HepG2 (cell line): Measurements from ENCODE around the gene MXD1. TPM values are rescaled to one million over a fixed set of nuclear protein-coding genes. Genes with fewer than 3 reads are reported as not detected.

Experiments
- ATF7-NPFF ChIP-seq: sonication (generic); formaldehyde crosslinking; IDR thresholded peaks from 2 replicates; pipeline ENCODE4 v1.8.1; 2023; ENCODE audit warnings: mild to moderate bottlenecking, low read depth, missing genetic modification reagents, moderate library complexity
- FLYWCH1 ChIP-seq: sonication (generic); formaldehyde crosslinking; IDR thresholded peaks from 2 replicates; pipeline ENCODE4 v1.8.1; 2023; ENCODE audit warnings: mild to moderate bottlenecking, missing genetic modification reagents
- HDAC1 ChIP-seq: sonication (generic); formaldehyde crosslinking; IDR thresholded peaks from 2 replicates; pipeline ENCODE4 v1.5.1; 2020; ENCODE audit warnings: mild to moderate bottlenecking, missing genetic modification reagents
- HNRNPUL1 ChIP-seq: fragments of 200-400 bp; formaldehyde crosslinking; IDR thresholded peaks from 2 replicates; pipeline ENCODE4 v1.6.1; 2017; ENCODE audit warnings: low read depth, mild to moderate bottlenecking, low read length, moderate library complexity
- MAF1 ChIP-seq: sonication (generic); formaldehyde crosslinking; IDR thresholded peaks from 2 replicates; pipeline ENCODE4 v1.5.0; 2020; ENCODE audit warnings: missing genetic modification reagents, borderline replicate concordance
- MAFK ChIP-seq, 2 experiments: IDR thresholded peaks in 1 of 2; conservative IDR thresholded peaks in 1 of 2; 2 replicates each; pipeline ENCODE4 v1.6.1; 2011; ENCODE audit warnings: improper control_type of control experiment in 2 of 2, low read length in 2 of 2
- RFX3 ChIP-seq: IDR thresholded peaks from 2 replicates; pipeline ENCODE4 v1.6.1; 2016; ENCODE audit warnings: missing biosample characterization, missing genetic modification reagents
- SRSF4 ChIP-seq: fragments of 200-400 bp; formaldehyde crosslinking; IDR thresholded peaks from one replicate; pipeline ENCODE4 v1.6.1; 2018; ENCODE audit warnings: mild to moderate bottlenecking, low read depth, low read length, moderate library complexity; ENCODE audit not compliant: poor library complexity, severe bottlenecking
- ZIK1 ChIP-seq: sonication (generic); formaldehyde crosslinking; IDR thresholded peaks from 2 replicates; pipeline ENCODE4 v1.5.0; 2020; ENCODE audit warnings: mild to moderate bottlenecking, low read depth, missing genetic modification reagents, borderline replicate concordance
- ZNF12 ChIP-seq: sonication (generic); formaldehyde crosslinking; IDR thresholded peaks from 2 replicates; pipeline ENCODE4 v1.5.0; 2020; ENCODE audit warnings: missing genetic modification reagents
- ZNF121 ChIP-seq: sonication (generic); formaldehyde crosslinking; IDR thresholded peaks from 2 replicates; pipeline ENCODE4 v1.5.0; 2020; ENCODE audit warnings: mild to moderate bottlenecking, missing genetic modification reagents
- ZNF430 ChIP-seq: sonication (generic); formaldehyde crosslinking; IDR thresholded peaks from 2 replicates; pipeline ENCODE4 v1.9.0; 2021; ENCODE audit warnings: mild to moderate bottlenecking, missing genetic modification reagents
- ZNF782 ChIP-seq: sonication (generic); formaldehyde crosslinking; IDR thresholded peaks from 2 replicates; pipeline ENCODE4 v1.4.0; 2020; ENCODE audit warnings: missing genetic modification reagents, mild to moderate bottlenecking, borderline replicate concordance
- polyA plus RNA-seq, 8 experiments: library from polyadenylated mRNA; depleted of rRNA in 3 of 8; stranded (reverse) in 7 of 8; unstranded in 1 of 8; fragments of >200 nt; fragmentation: Illumina TruSeq in 4 of 8; extraction: Trizol in 4 of 8; gene quantifications; 2 replicates each; pipeline versions ENCODE4 v1.2.1 to v1.2.3, GENCODE V29; 2011 to 2016; ENCODE audit warnings: low read depth in 4 of 8, missing spikeins in 1 of 8, mixed read lengths in 1 of 8; ENCODE audit not compliant: insufficient read depth in 1 of 8
- total RNA-seq, 5 experiments: library from RNA; depleted of rRNA; stranded (reverse); fragments of >200 nt; fragmentation: Illumina TruSeq; extraction: Trizol; gene quantifications; 2 replicates each; pipeline ENCODE4 v1.2.3, GENCODE V29; 2016; ENCODE audit warnings: low read depth in 1 of 5
- TF ChIP-seq, protein P1 (sequence below): sonication (generic); formaldehyde crosslinking; IDR thresholded peaks from 2 replicates; pipeline ENCODE4 v1.9.0; 2021; ENCODE audit warnings: mild to moderate bottlenecking, missing genetic modification reagents
- TF ChIP-seq, protein P2 (sequence below): sonication (generic); formaldehyde crosslinking; conservative IDR thresholded peaks from 2 replicates; pipeline ENCODE4 v1.4.0; 2020; ENCODE audit warnings: missing genetic modification reagents
- TF ChIP-seq, protein P3 (sequence below): sonication (generic); formaldehyde crosslinking; IDR thresholded peaks from 2 replicates; pipeline ENCODE4 v1.5.0; 2020; ENCODE audit warnings: missing genetic modification reagents, mild to moderate bottlenecking, borderline replicate concordance
- TF ChIP-seq, protein P4 (sequence below): sonication (generic); formaldehyde crosslinking; IDR thresholded peaks from 2 replicates; pipeline ENCODE4 v1.4.0; 2020; ENCODE audit warnings: missing genetic modification reagents

Gene MXD1
- total and polyA plus RNA-seq, 2 of the 13 experiments (the other 11 are each of a cell fraction or from before 2014, with no cell fraction given), result 6.4 to 14.9 TPM

DNA sequence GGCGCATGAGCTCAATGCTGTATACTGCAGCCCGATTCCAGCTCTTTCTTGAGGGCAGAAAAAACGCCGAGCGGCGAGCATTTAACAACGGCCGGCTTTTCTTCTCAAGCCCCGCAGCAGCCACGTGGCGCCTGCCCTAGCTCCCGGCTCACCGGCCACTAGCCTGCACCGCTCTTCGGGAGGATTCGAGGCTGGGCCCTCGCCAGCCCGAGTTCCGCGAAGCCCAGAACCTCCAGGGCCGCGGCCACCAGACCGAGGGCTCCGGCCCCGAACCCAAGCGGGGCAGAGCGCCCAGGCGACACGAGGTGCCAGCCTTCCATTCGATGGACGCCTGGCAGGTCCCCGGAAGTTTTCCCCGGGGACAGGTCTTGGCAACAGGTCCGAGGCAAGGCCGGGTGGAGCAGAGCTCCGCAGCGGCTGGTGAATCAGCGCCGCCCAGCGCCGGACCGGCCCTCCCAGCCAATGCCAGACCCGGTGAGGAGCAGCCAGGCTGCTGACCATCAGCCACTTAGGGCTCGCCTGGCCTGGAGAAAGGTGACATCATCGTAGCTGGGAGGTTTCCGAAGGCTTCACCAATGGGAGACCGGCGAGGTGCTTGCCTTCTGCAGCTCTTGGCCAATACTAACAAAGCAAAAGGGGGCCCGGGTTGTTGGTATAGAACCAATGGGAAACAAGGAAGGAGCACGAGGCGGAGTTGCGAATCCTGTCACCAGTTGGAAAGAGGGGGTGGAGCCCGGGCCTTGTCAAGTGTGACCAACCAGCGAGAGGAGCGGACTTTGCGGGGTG lies 552 bp upstream of the MXD1 start (continued):
- TF ChIP-seq, protein P1, sequence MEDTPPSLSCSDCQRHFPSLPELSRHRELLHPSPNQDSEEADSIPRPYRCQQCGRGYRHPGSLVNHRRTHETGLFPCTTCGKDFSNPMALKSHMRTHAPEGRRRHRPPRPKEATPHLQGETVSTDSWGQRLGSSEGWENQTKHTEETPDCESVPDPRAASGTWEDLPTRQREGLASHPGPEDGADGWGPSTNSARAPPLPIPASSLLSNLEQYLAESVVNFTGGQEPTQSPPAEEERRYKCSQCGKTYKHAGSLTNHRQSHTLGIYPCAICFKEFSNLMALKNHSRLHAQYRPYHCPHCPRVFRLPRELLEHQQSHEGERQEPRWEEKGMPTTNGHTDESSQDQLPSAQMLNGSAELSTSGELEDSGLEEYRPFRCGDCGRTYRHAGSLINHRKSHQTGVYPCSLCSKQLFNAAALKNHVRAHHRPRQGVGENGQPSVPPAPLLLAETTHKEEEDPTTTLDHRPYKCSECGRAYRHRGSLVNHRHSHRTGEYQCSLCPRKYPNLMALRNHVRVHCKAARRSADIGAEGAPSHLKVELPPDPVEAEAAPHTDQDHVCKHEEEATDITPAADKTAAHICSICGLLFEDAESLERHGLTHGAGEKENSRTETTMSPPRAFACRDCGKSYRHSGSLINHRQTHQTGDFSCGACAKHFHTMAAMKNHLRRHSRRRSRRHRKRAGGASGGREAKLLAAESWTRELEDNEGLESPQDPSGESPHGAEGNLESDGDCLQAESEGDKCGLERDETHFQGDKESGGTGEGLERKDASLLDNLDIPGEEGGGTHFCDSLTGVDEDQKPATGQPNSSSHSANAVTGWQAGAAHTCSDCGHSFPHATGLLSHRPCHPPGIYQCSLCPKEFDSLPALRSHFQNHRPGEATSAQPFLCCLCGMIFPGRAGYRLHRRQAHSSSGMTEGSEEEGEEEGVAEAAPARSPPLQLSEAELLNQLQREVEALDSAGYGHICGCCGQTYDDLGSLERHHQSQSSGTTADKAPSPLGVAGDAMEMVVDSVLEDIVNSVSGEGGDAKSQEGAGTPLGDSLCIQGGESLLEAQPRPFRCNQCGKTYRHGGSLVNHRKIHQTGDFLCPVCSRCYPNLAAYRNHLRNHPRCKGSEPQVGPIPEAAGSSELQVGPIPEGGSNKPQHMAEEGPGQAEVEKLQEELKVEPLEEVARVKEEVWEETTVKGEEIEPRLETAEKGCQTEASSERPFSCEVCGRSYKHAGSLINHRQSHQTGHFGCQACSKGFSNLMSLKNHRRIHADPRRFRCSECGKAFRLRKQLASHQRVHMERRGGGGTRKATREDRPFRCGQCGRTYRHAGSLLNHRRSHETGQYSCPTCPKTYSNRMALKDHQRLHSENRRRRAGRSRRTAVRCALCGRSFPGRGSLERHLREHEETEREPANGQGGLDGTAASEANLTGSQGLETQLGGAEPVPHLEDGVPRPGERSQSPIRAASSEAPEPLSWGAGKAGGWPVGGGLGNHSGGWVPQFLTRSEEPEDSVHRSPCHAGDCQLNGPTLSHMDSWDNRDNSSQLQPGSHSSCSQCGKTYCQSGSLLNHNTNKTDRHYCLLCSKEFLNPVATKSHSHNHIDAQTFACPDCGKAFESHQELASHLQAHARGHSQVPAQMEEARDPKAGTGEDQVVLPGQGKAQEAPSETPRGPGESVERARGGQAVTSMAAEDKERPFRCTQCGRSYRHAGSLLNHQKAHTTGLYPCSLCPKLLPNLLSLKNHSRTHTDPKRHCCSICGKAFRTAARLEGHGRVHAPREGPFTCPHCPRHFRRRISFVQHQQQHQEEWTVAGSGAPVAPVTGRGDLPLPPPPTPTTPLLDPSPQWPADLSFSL (CRISPR knock-in tag), result no peak
- TF ChIP-seq ZNF782 (peak; percentile 96), HDAC1 (peak; percentile 92), ZIK1 (CRISPR knock-in tag) (peak; percentile 91; the same call in 1 of the 2 replicates), MAF1 (CRISPR knock-in tag) (peak; percentile 88; the same call in 1 of the 2 replicates), ATF7-NPFF (CRISPR knock-in tag) (peak; percentile 96), FLYWCH1 (no peak), MAFK (conservative IDR thresholded peaks at IDR 0.05 in 1 of 2, IDR thresholded peaks at IDR 0.05 in 1 of 2; ENCODE audit: low read length in 2 of 2) (no peak), ZNF430 (CRISPR knock-in tag) (peak; percentile 84), RFX3 (CRISPR knock-in tag) (0 out of 2 replicates have a peak, but pooled peaks have one; percentile 40), HNRNPUL1 (0 out of 2 replicates have a peak, but pooled peaks have one; percentile 65), SRSF4 (no peak), ZNF121 (CRISPR knock-in tag) (peak; percentile 74), ZNF12 (CRISPR knock-in tag) (peak; percentile 82; the same call in 1 of the 2 replicates)
- TF ChIP-seq, protein P2, sequence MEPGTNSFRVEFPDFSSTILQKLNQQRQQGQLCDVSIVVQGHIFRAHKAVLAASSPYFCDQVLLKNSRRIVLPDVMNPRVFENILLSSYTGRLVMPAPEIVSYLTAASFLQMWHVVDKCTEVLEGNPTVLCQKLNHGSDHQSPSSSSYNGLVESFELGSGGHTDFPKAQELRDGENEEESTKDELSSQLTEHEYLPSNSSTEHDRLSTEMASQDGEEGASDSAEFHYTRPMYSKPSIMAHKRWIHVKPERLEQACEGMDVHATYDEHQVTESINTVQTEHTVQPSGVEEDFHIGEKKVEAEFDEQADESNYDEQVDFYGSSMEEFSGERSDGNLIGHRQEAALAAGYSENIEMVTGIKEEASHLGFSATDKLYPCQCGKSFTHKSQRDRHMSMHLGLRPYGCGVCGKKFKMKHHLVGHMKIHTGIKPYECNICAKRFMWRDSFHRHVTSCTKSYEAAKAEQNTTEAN (CRISPR knock-in tag), result no peak; the same call in 1 of the 2 replicates
- TF ChIP-seq, protein P3, sequence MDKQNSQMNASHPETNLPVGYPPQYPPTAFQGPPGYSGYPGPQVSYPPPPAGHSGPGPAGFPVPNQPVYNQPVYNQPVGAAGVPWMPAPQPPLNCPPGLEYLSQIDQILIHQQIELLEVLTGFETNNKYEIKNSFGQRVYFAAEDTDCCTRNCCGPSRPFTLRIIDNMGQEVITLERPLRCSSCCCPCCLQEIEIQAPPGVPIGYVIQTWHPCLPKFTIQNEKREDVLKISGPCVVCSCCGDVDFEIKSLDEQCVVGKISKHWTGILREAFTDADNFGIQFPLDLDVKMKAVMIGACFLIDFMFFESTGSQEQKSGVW (CRISPR knock-in tag), result no peak; the same call in 1 of the 2 replicates
- TF ChIP-seq, protein P4, sequence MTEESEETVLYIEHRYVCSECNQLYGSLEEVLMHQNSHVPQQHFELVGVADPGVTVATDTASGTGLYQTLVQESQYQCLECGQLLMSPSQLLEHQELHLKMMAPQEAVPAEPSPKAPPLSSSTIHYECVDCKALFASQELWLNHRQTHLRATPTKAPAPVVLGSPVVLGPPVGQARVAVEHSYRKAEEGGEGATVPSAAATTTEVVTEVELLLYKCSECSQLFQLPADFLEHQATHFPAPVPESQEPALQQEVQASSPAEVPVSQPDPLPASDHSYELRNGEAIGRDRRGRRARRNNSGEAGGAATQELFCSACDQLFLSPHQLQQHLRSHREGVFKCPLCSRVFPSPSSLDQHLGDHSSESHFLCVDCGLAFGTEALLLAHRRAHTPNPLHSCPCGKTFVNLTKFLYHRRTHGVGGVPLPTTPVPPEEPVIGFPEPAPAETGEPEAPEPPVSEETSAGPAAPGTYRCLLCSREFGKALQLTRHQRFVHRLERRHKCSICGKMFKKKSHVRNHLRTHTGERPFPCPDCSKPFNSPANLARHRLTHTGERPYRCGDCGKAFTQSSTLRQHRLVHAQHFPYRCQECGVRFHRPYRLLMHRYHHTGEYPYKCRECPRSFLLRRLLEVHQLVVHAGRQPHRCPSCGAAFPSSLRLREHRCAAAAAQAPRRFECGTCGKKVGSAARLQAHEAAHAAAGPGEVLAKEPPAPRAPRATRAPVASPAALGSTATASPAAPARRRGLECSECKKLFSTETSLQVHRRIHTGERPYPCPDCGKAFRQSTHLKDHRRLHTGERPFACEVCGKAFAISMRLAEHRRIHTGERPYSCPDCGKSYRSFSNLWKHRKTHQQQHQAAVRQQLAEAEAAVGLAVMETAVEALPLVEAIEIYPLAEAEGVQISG, result peak; percentile 82
